ENCODE results near the gene PCSK4. TPM values are rescaled to one million over a fixed set of nuclear protein-coding genes. Genes with fewer than 3 reads are reported as not detected.
A peak's percentile ranks its signal among the peaks of the same experiment; 100 is the strongest.
"Not testable (repeated sequence)": the region's sequence is repeated elsewhere in the genome, so short reads cannot be mapped to it uniquely, and the experiment has no call there.

The PCSK4 gene
- total RNA-seq, 1 donor from 2014 or later = 0.52 TPM

DNA sequence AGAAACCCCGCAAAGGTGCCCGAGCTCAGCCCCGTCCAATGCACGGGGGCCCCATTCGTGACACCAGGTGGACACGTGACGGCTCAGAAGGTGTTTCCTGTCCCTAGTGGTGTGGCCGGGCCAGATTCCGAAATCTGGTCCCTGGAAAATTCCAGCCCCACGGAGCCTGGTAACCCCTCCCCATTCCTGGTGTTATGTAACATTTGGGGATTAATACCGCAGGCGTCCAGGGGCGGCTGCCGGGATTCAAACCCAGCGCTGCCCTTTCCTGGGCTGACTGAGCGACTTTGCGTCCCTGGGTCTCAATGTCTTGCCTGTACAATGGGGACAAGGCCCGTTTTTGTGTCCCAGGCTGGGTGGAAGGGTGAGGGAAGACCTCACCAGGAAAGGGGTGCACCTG, 32.7 kb upstream of the PCSK4 start:
- Histone ChIP-seq H3K9me3 (ENCODE audit: control insufficient read depth in 3 of 3, low read length in 3 of 3) (no peaks in the 10 kb centered on the region), H3K36me3 (ENCODE audit: control insufficient read depth in 3 of 3, insufficient read depth in 3 of 3, low read length in 3 of 3) (no peaks in the 10 kb centered on the region), H3K4me3 (ENCODE audit: low read length in 3 of 3) (no peak overlapping the region), H3K27me3 (ENCODE audit: control insufficient read depth in 3 of 3, insufficient read depth in 3 of 3, low read length in 3 of 3) (peaks cover 41 to 55% (median 54%) of the 10 kb centered on the region in 3 donors), H3K9ac (ENCODE audit: low read depth in 1 of 3, low read length in 3 of 3) (no peak overlapping the region), H3K4me1 (ENCODE audit: control insufficient read depth in 3 of 3, insufficient read depth in 3 of 3, low read length in 3 of 3) (peaks cover 0 to 9% (median 3%) of the 10 kb centered on the region in 3 donors), H3K27ac (ENCODE audit: low read depth, low read length) (no peak overlapping the region)

DNA sequence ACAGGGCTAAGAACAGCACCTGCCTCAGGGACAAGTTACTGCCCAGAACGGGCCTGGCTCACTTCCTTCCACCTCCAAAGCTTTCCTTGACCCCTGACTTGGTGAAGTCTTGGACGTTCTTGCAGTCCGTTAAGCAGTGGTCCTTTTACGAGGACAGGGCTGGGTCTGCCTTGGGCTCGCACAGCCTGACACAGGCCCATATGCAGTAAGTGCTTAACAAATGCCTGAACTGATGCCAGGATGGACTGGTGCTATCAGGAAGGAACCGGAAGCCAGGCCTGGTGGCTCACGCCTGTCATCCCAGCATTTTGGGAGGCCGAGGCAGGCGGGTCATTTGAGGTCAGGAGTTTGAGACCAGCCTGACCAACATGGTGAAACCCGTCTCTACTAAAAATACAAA, 31.9 kb upstream of the PCSK4 start:
- no peak overlapping the region for H3K27ac ChIP-seq (ENCODE audit: low read depth, low read length)
- no peaks in the 10 kb centered on the region for H3K36me3 ChIP-seq (ENCODE audit: control insufficient read depth in 3 of 3, insufficient read depth in 3 of 3, low read length in 3 of 3)
- peaks cover 0 to 9% (median 3%) of the 10 kb centered on the region in 3 donors for H3K4me1 ChIP-seq (ENCODE audit: control insufficient read depth in 3 of 3, insufficient read depth in 3 of 3, low read length in 3 of 3)
- H3K4me3 ChIP-seq (ENCODE audit: low read length in 3 of 3) = no peak overlapping the region
- no peaks in the 10 kb centered on the region for H3K9me3 ChIP-seq (ENCODE audit: control insufficient read depth in 3 of 3, low read length in 3 of 3)
- peaks cover 34 to 49% (median 47%) of the 10 kb centered on the region in 3 donors for H3K27me3 ChIP-seq (ENCODE audit: control insufficient read depth in 3 of 3, insufficient read depth in 3 of 3, low read length in 3 of 3)
- H3K9ac ChIP-seq (ENCODE audit: low read depth in 1 of 3, low read length in 3 of 3) = no peak overlapping the region

DNA sequence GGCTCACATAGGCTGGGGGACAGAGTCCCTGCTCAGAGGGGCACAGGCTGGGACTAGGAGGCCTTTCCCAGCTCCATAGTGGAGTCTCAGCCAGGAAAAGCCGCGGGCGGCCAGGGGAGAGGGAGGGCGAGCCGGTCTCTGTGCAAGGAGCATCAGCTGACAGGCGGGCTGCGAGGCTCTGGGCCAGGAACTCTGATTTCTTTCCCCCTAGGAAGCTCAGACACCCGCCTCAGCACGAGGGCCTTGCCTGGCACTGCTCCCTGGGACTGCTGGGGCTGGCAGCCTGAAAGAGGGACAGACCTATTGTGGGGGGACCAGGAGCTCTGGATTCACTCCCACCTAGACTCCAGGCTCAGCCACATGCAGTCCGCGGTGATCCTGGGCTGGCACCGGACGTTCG, 31.5 kb upstream of the PCSK4 start:
- Histone ChIP-seq H3K4me1 (ENCODE audit: control insufficient read depth in 3 of 3, insufficient read depth in 3 of 3, low read length in 3 of 3) (peaks cover 0 to 9% (median 3%) of the 10 kb centered on the region in 3 donors), H3K36me3 (ENCODE audit: control insufficient read depth in 3 of 3, insufficient read depth in 3 of 3, low read length in 3 of 3) (no peaks in the 10 kb centered on the region), H3K27ac (ENCODE audit: low read depth, low read length) (no peak overlapping the region), H3K27me3 (ENCODE audit: control insufficient read depth in 3 of 3, insufficient read depth in 3 of 3, low read length in 3 of 3) (peaks cover 32 to 46% (median 45%) of the 10 kb centered on the region in 3 donors), H3K9me3 (ENCODE audit: control insufficient read depth in 3 of 3, low read length in 3 of 3) (no peaks in the 10 kb centered on the region), H3K9ac (ENCODE audit: low read depth in 1 of 3, low read length in 3 of 3) (peak overlapping the region in 1 of 3 donors; percentile 25), H3K4me3 (ENCODE audit: low read length in 3 of 3) (no peak overlapping the region)

DNA sequence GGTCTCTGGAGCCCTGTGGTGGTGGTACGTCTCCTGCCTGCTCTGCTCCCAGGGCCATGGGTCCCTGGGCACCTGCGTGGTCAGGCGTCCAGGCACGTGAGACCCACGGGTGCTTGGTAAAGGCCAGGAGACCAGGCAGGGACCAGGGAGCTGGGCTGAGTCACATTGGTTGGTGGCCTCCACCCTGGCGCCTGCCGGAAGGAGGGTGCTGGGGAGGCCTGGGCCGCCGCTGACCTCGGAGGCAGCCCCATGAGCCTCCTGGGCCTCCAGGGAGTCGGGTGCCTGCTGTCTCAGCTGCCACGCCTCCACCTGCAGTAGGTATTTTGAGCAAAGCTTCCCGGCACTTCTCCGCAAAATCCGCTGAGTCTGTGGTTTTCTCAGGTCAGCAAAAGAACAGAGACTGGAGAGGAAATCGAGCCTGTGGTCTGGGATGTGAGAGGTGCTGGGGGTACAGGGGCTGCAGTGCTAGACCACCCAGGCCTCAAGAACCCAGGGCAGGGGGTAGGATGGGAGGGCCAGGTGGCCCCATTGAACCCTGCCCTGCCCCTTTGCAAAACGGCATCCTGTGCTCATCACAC, 30.1 kb upstream of the PCSK4 start:
- Histone ChIP-seq H3K4me3 (ENCODE audit: low read length in 3 of 3) (no peak overlapping the region), H3K4me1 (ENCODE audit: control insufficient read depth in 3 of 3, insufficient read depth in 3 of 3, low read length in 3 of 3) (peaks cover 0 to 9% (median 3%) of the 10 kb centered on the region in 3 donors), H3K27me3 (ENCODE audit: control insufficient read depth in 3 of 3, insufficient read depth in 3 of 3, low read length in 3 of 3) (peaks cover 19 to 32% (median 31%) of the 10 kb centered on the region in 3 donors), H3K9me3 (ENCODE audit: control insufficient read depth in 3 of 3, low read length in 3 of 3) (no peaks in the 10 kb centered on the region), H3K27ac (ENCODE audit: low read depth, low read length) (no peak overlapping the region), H3K9ac (ENCODE audit: low read depth in 1 of 3, low read length in 3 of 3) (no peak overlapping the region), H3K36me3 (ENCODE audit: control insufficient read depth in 3 of 3, insufficient read depth in 3 of 3, low read length in 3 of 3) (no peaks in the 10 kb centered on the region)

DNA sequence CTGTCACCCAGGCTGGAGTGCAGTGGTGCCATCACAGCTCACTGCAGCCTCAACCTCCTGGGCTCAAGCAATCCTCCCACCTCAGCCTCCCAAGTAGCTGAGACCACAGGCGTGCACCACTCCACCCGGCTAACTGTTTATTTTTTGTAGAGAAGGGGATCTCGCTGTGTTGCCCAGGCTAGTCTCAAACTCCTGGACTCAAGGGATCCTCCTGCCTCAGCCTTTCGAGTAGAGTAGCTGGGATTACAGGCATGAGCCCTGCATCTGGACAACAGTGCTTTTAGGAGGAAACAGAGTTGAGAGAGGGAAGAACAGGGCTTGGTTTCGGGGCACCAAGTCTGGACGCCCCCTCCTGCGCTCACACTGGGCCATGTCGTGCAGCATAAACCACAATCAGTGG, 29.7 kb upstream of the PCSK4 start:
- not testable (repeated sequence) for H3K36me3 ChIP-seq (ENCODE audit: control insufficient read depth in 3 of 3, insufficient read depth in 3 of 3, low read length in 3 of 3); H3K9ac ChIP-seq (ENCODE audit: low read depth in 1 of 3, low read length in 3 of 3); H3K4me3 ChIP-seq (ENCODE audit: low read length in 3 of 3); H3K4me1 ChIP-seq (ENCODE audit: control insufficient read depth in 3 of 3, insufficient read depth in 3 of 3, low read length in 3 of 3); H3K9me3 ChIP-seq (ENCODE audit: control insufficient read depth in 3 of 3, low read length in 3 of 3); H3K27ac ChIP-seq (ENCODE audit: low read depth, low read length)
- peaks cover 15 to 30% (median 29%) of the 10 kb centered on the region in 3 donors for H3K27me3 ChIP-seq (ENCODE audit: control insufficient read depth in 3 of 3, insufficient read depth in 3 of 3, low read length in 3 of 3)

DNA sequence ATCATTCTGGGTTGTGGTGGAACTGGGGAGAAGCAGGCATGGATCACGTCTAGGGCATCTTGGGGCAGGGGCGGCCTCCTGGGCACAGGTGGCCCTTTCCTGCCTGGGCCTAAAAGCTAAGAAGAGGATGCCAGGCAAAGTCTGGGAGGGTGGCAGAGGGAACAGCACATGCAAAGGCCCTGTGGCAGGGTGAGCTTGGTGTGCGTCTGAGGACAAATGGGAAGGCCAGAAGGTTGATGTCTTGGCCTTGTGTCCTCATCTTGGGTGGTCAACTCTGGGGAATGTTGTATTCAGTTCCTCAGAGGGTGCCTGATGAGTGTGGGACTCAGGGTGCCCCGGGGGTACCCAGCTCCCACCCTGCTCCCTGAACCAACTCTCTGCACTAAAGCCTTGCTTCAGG, 28.3 kb upstream of the PCSK4 start:
- no peaks in the 10 kb centered on the region for H3K9me3 ChIP-seq (ENCODE audit: control insufficient read depth in 3 of 3, low read length in 3 of 3)
- no peaks in the 10 kb centered on the region for H3K36me3 ChIP-seq (ENCODE audit: control insufficient read depth in 3 of 3, insufficient read depth in 3 of 3, low read length in 3 of 3)
- peaks cover 5 to 12% (median 11%) of the 10 kb centered on the region in 3 donors for H3K4me1 ChIP-seq (ENCODE audit: control insufficient read depth in 3 of 3, insufficient read depth in 3 of 3, low read length in 3 of 3)
- peaks cover 6 to 20% (median 18%) of the 10 kb centered on the region in 3 donors for H3K27me3 ChIP-seq (ENCODE audit: control insufficient read depth in 3 of 3, insufficient read depth in 3 of 3, low read length in 3 of 3)
- no peak overlapping the region for H3K9ac ChIP-seq (ENCODE audit: low read depth in 1 of 3, low read length in 3 of 3)
- H3K4me3 ChIP-seq (ENCODE audit: low read length in 3 of 3) = no peak overlapping the region
- no peak overlapping the region for H3K27ac ChIP-seq (ENCODE audit: low read depth, low read length)

DNA sequence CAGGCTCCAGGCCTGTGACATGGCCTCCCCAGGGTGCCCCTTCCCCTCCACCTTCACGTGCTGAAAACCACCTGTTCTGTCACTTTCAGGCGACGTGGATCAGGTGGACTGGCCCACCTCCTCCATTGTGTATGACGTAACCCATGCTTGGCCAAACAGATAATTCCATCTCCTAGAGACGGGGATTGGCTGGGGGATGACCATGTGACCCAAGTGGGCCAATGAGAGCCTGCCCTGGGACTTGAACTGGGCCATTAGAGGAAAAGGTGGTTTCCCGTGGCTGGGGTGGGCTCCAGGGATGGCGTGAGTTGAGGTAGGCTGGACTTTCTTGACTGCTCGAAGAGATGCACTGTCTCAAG, 26.2 kb upstream of the PCSK4 start:
- Histone ChIP-seq H3K9ac (ENCODE audit: low read depth in 1 of 3, low read length in 3 of 3) (no peak overlapping the region), H3K4me1 (ENCODE audit: control insufficient read depth in 3 of 3, insufficient read depth in 3 of 3, low read length in 3 of 3) (peaks cover 5 to 22% (median 17%) of the 10 kb centered on the region in 3 donors), H3K27ac (ENCODE audit: low read depth, low read length) (no peak overlapping the region), H3K36me3 (ENCODE audit: control insufficient read depth in 3 of 3, insufficient read depth in 3 of 3, low read length in 3 of 3) (no peaks in the 10 kb centered on the region), H3K9me3 (ENCODE audit: control insufficient read depth in 3 of 3, low read length in 3 of 3) (no peaks in the 10 kb centered on the region), H3K4me3 (ENCODE audit: low read length in 3 of 3) (no peak overlapping the region), H3K27me3 (ENCODE audit: control insufficient read depth in 3 of 3, insufficient read depth in 3 of 3, low read length in 3 of 3) (peaks cover 0 to 14% (median 4%) of the 10 kb centered on the region in 3 donors)

DNA sequence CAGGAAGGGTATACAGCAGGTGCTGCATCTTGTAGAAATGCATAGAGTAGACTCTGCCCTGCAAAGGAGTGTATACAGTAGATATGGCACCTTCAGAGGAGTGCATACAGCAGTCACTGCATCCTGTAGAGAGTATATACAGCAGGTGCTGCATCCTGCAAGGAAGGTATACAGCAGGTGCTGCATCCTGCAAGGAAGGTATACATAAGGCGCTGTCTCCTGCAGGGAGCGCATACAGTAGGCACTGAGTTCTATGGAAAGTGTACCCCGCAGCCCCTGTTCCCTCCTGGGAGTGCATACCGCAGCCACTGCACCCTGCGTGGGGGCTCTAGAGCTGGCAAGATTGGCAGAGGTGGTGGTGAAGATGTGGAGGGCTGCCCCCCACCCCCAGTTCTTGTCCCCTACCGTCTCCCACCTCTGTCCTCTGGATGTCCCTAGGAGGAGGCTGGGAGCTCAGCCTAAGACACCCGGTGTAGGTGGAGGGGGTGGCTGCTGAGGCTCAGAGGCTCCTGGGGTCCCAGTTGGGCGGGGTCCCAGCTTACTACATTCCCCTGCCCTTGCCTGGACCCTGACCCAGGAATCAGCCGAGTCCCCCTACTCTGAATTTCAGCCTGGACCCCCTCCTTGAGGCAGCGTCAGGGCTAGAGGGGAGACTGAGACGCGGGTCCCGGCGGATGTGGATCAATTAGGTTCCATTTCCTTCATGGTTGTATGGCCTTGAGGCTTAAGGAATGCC, 25.0 kb upstream of the PCSK4 start:
- no peak overlapping the region for H3K4me3 ChIP-seq (ENCODE audit: low read length in 3 of 3)
- H3K9ac ChIP-seq (ENCODE audit: low read depth in 1 of 3, low read length in 3 of 3) = peak overlapping the region in 1 of 3 donors; percentile 94
- peaks cover 5 to 22% (median 22%) of the 10 kb centered on the region in 3 donors for H3K4me1 ChIP-seq (ENCODE audit: control insufficient read depth in 3 of 3, insufficient read depth in 3 of 3, low read length in 3 of 3)
- no peaks in the 10 kb centered on the region for H3K9me3 ChIP-seq (ENCODE audit: control insufficient read depth in 3 of 3, low read length in 3 of 3)
- peaks cover 0 to 12% (median 3%) of the 10 kb centered on the region in 3 donors for H3K27me3 ChIP-seq (ENCODE audit: control insufficient read depth in 3 of 3, insufficient read depth in 3 of 3, low read length in 3 of 3)
- no peak overlapping the region for H3K27ac ChIP-seq (ENCODE audit: low read depth, low read length)
- H3K36me3 ChIP-seq (ENCODE audit: control insufficient read depth in 3 of 3, insufficient read depth in 3 of 3, low read length in 3 of 3) = no peaks in the 10 kb centered on the region

DNA sequence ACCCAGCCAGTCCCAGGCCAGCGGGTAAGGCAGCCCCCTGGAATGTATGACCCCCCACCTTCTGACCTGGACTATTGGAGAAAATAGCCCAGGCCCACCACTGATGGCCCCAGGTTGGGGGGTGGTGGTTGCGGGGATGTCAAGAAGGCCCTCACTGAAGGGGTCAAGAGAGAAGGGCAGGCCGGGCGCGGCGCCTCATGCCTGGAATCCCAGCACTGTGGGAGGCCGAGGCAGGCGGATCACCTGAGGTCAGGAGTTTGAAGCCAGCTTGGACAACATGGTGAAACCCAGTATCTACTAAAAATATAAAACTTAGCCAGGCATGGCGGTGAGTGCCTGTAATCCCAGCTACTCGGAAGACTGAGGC, 24.1 kb upstream of the PCSK4 start:
- Histone ChIP-seq H3K9me3 (ENCODE audit: control insufficient read depth in 3 of 3, low read length in 3 of 3) (no peaks in the 10 kb centered on the region), H3K4me1 (ENCODE audit: control insufficient read depth in 3 of 3, insufficient read depth in 3 of 3, low read length in 3 of 3) (peaks cover 5 to 25% (median 22%) of the 10 kb centered on the region in 3 donors), H3K9ac (ENCODE audit: low read depth in 1 of 3, low read length in 3 of 3) (peak overlapping the region in 2 of 3 donors; percentile 80 to 94), H3K27ac (ENCODE audit: low read depth, low read length) (peak overlapping the region; percentile 88), H3K36me3 (ENCODE audit: control insufficient read depth in 3 of 3, insufficient read depth in 3 of 3, low read length in 3 of 3) (peaks cover 0 to 5% (median 0%) of the 10 kb centered on the region in 3 donors), H3K4me3 (ENCODE audit: low read length in 3 of 3) (peak overlapping the region in 1 of 3 donors; percentile 54), H3K27me3 (ENCODE audit: control insufficient read depth in 3 of 3, insufficient read depth in 3 of 3, low read length in 3 of 3) (peaks cover 0 to 10% (median 2%) of the 10 kb centered on the region in 3 donors)

Measured in skeletal muscle tissue (tissue), 4 donors.